Kidney (tissue), 14 donors: ENCODE data around the gene STK33. TPM values are rescaled to one million over a fixed set of nuclear protein-coding genes. Genes with fewer than 3 reads are reported as not detected.

Source experiments
- DNase-seq, 5 donors: peaks; one replicate each; pipeline ENCODE4 v3.0.0-alpha.2; 2013 to 2020
- FAIRE-seq: peaks from 2 replicates; lab custom pipeline; 2012; peaks lifted over from hg19 to GRCh38; lab: Jason Lieb, UNC
- H3K27ac ChIP-seq, 2 donors: one replicate each; pipeline ENCODE4 v1.7.0; 2013; ENCODE audit warnings: low read depth in 2 of 2, low read length in 2 of 2, inconsistent platforms in 1 of 2
- H3K27me3 ChIP-seq: one replicate; pipeline ENCODE4 v1.7.1; 2013; ENCODE audit warnings: low read length, inconsistent platforms; ENCODE audit not compliant: control insufficient read depth, insufficient read depth
- H3K36me3 ChIP-seq, 3 donors: one replicate each; pipeline versions ENCODE4 v1.7.0 to v1.7.1; 2013; ENCODE audit warnings: low read length in 3 of 3, control low read depth in 1 of 3, inconsistent platforms in 1 of 3; ENCODE audit not compliant: insufficient read depth in 3 of 3, control insufficient read depth in 2 of 3
- H3K4me1 ChIP-seq, 3 donors: one replicate each; pipeline versions ENCODE4 v1.7.0 to v1.7.1; 2013; ENCODE audit warnings: low read length in 3 of 3, inconsistent platforms in 1 of 3, low read depth in 1 of 3; ENCODE audit not compliant: control insufficient read depth in 2 of 3, insufficient read depth in 2 of 3
- H3K4me3 ChIP-seq, 3 donors: one replicate each; pipeline versions ENCODE4 v1.7.0 to v1.8.1; 2013; ENCODE audit warnings: low read length in 3 of 3, control low read depth in 1 of 3, inconsistent platforms in 1 of 3
- H3K9ac ChIP-seq, 3 donors: one replicate each; pipeline versions ENCODE4 v1.7.0 to v1.7.1; 2013; ENCODE audit warnings: low read length in 3 of 3, control low read depth in 1 of 3, inconsistent platforms in 1 of 3
- H3K9me3 ChIP-seq, 3 donors: one replicate each; pipeline versions ENCODE4 v1.7.0 to v1.7.1; 2013; ENCODE audit warnings: low read length in 3 of 3, control low read depth in 1 of 3, inconsistent platforms in 1 of 3; ENCODE audit not compliant: control insufficient read depth in 2 of 3, insufficient read depth in 1 of 3
- intact Hi-C: fragments of 100-400 bp; cut with DNase I; formaldehyde crosslinking; loops from one replicate; pipeline ENCODE4 v1.11.1; 2022
- polyA plus RNA-seq: library from polyadenylated mRNA; stranded (reverse); fragments of 350-450 nt; fragmentation: Illumina TruSeq; extraction: RNeasy Lipid Tissue Mini Kit (QIAGEN cat#74804); gene quantifications from one replicate; pipeline ENCODE4 v1.2.3, GENCODE V29; 2014; ENCODE audit warnings: low read depth, low replicate concordance; ENCODE audit not compliant: insufficient read depth
- total RNA-seq: library from RNA; stranded (reverse); fragmentation: NEBNext Ultra II Directional; extraction: Animal tissue kit (Norgen Biotek cat#: 25700); gene quantifications from one replicate; pipeline ENCODE4 v1.2.1, GENCODE V29; 2021
- TF ChIP-seq, protein P1 (sequence below): IDR thresholded peaks from 3 replicates; pipeline ENCODE4 v1.5.1; 2012; ENCODE audit warnings: mild to moderate bottlenecking, moderate library complexity, borderline replicate concordance; ENCODE audit not compliant: insufficient read depth; ENCODE audit errors: extremely low read depth
- donor health status: control.
- donor health status: control.
- donor health status: control.
- donor health status: control.
- donor health status: control.
- donor health status: DM: yes; HTN: yes; CAD: no.
- donor health status: Normal renal cell carcinoma (clear cell type).

The STK33 gene
- total and polyA plus RNA-seq, 2 donors from 2014 or later = 11.9 to 19.3 TPM

DNA sequence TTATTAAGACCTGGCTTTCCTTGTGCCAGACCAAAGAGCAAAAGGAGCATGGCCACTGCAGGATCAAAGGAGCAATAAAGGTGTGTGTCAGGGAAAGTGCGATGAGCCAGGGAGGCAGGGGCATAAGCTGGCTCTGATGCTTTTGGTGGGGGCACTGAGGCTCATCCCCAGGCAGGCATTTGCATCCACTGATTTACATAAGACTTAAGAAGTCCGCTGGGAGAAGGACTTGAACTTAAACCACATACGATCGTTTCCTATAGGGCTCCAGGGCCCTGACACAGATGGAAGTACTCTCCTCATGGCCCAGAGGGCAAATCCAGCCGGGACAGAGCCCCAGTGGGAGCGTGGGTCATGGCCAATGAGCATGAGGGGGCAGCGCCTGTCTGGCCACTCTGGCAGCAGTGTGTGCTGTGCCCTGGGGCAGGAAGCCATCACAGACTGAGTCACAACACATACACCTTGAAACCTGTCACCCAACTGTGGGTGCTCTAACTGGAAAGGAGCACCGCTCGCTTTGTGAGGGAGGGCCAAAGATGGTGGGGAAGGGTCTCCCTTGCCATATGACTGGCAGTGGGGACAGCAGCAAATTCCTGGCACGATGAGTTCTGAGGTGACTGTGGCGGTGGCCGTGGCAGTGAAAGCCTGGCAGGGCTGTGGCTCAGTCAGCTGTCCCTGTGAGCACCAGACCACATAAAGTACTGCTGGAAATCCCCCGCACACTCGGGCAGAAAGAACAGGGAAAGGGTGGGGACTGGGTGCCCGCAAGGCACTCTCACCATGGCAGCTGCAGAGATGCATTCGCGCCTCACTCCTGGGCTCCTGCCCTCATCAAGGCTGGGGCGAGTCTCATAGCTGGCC is 251.0 kb downstream of the STK33 start:
- Histone ChIP-seq H3K27ac (no peak overlapping the region), H3K36me3 (no peaks in the 10 kb centered on the region), H3K4me3 (no peak overlapping the region), H3K27me3 (no peaks in the 10 kb centered on the region), H3K9me3 (no peaks in the 10 kb centered on the region), H3K9ac (no peak overlapping the region), H3K4me1 (no peaks in the 10 kb centered on the region)
- FAIRE-seq (no peak), DNase-seq (peak in 1 of 5 donors; percentile 86)
- TF ChIP-seq, protein P1, sequence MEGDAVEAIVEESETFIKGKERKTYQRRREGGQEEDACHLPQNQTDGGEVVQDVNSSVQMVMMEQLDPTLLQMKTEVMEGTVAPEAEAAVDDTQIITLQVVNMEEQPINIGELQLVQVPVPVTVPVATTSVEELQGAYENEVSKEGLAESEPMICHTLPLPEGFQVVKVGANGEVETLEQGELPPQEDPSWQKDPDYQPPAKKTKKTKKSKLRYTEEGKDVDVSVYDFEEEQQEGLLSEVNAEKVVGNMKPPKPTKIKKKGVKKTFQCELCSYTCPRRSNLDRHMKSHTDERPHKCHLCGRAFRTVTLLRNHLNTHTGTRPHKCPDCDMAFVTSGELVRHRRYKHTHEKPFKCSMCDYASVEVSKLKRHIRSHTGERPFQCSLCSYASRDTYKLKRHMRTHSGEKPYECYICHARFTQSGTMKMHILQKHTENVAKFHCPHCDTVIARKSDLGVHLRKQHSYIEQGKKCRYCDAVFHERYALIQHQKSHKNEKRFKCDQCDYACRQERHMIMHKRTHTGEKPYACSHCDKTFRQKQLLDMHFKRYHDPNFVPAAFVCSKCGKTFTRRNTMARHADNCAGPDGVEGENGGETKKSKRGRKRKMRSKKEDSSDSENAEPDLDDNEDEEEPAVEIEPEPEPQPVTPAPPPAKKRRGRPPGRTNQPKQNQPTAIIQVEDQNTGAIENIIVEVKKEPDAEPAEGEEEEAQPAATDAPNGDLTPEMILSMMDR = no peak
- intact Hi-C loops = no loop called here

GRCh38 chr11:8341996-8342395 is 252.0 kb downstream of the STK33 start:
- H3K27ac ChIP-seq = no peak overlapping the region
- H3K9me3 ChIP-seq = no peaks in the 10 kb centered on the region
- H3K4me1 ChIP-seq = no peaks in the 10 kb centered on the region
- H3K4me3 ChIP-seq = no peak overlapping the region
- no peak overlapping the region for H3K9ac ChIP-seq
- FAIRE-seq (no peak), DNase-seq (peak in 1 of 5 donors; percentile 18)
- no peaks in the 10 kb centered on the region for H3K27me3 ChIP-seq
- no peaks in the 10 kb centered on the region for H3K36me3 ChIP-seq
- TF ChIP-seq, protein P1 = no peak
- intact Hi-C loops = no loop called here

Other genes with a start within 250 kb of the STK33 start
- gene TRIM66, start 88.4 kb upstream of the STK33 start, total RNA-seq = 25.7 TPM
- gene TRIM66, start 88.4 kb upstream of the STK33 start, polyA plus RNA-seq = 1.4 TPM
- 664 TPM for gene RPL27A, start 88.6 kb upstream of the STK33 start, total RNA-seq
- 2,260 TPM for gene RPL27A, start 88.6 kb upstream of the STK33 start, polyA plus RNA-seq